HepG2 (cell line): ENCODE measurements around the gene FAM83C. TPM values are rescaled to one million over a fixed set of nuclear protein-coding genes. Genes with fewer than 3 reads are reported as not detected.

Source experiments
- FOXK1 ChIP-seq: sonication (generic); formaldehyde crosslinking; IDR thresholded peaks from 2 replicates; pipeline ENCODE4 v1.4.0; 2020; ENCODE audit warnings: low read depth, missing genetic modification reagents, borderline replicate concordance
- HMG20A ChIP-seq: IDR thresholded peaks from 2 replicates; pipeline ENCODE4 v1.6.1; 2016; ENCODE audit warnings: borderline replicate concordance
- HOXD1 ChIP-seq: sonication (generic); formaldehyde crosslinking; IDR thresholded peaks from 2 replicates; pipeline ENCODE4 v1.5.0; 2020; ENCODE audit warnings: missing genetic modification reagents
- KAT8 ChIP-seq: IDR thresholded peaks from 2 replicates; pipeline ENCODE4 v1.6.1; 2016; ENCODE audit warnings: missing genetic modification reagents, missing compliant biosample characterization
- KDM6A ChIP-seq: IDR thresholded peaks from 2 replicates; pipeline ENCODE4 v1.6.1; 2016; ENCODE audit warnings: low read depth
- KMT2B ChIP-seq: IDR thresholded peaks from 2 replicates; pipeline ENCODE4 v1.6.1; 2016; ENCODE audit warnings: missing genetic modification reagents, missing compliant biosample characterization
- MLX ChIP-seq: IDR thresholded peaks from 2 replicates; pipeline ENCODE4 v1.6.1; 2016
- NFATC3 ChIP-seq: sonication (generic); formaldehyde crosslinking; IDR thresholded peaks from 2 replicates; pipeline ENCODE4 v1.5.1; 2020; ENCODE audit warnings: mild to moderate bottlenecking, missing genetic modification reagents
- PHF8 ChIP-seq: sonication (generic); formaldehyde crosslinking; IDR thresholded peaks from 2 replicates; pipeline ENCODE4 v1.5.0; 2020; ENCODE audit warnings: missing genetic modification reagents
- REPIN1 ChIP-seq: sonication (generic); formaldehyde crosslinking; IDR thresholded peaks from 2 replicates; pipeline ENCODE4 v1.8.0; 2022; ENCODE audit warnings: missing genetic modification reagents, low read depth, mild to moderate bottlenecking, borderline replicate concordance
- ZBTB37 ChIP-seq: sonication (generic); formaldehyde crosslinking; IDR thresholded peaks from 2 replicates; pipeline ENCODE4 v1.4.0; 2020; ENCODE audit warnings: mild to moderate bottlenecking, missing genetic modification reagents
- ZNF142 ChIP-seq: sonication (generic); formaldehyde crosslinking; IDR thresholded peaks from 2 replicates; pipeline ENCODE4 v1.4.0; 2020; ENCODE audit warnings: missing genetic modification reagents
- ZNF160 ChIP-seq: sonication (generic); formaldehyde crosslinking; IDR thresholded peaks from 2 replicates; pipeline ENCODE4 v1.8.0; 2022; ENCODE audit warnings: mild to moderate bottlenecking, inconsistent platforms, missing genetic modification reagents
- ZNF503 ChIP-seq: sonication (generic); formaldehyde crosslinking; IDR thresholded peaks from 2 replicates; pipeline ENCODE4 v1.4.0; 2020; ENCODE audit warnings: missing genetic modification reagents
- ZNF576 ChIP-seq: sonication (generic); formaldehyde crosslinking; IDR thresholded peaks from 2 replicates; pipeline ENCODE4 v1.4.0; 2020; ENCODE audit warnings: mild to moderate bottlenecking, missing genetic modification reagents
- ZNF704 ChIP-seq: sonication (generic); formaldehyde crosslinking; IDR thresholded peaks from 2 replicates; pipeline ENCODE4 v1.8.1; 2023; ENCODE audit warnings: mild to moderate bottlenecking, inconsistent platforms, moderate library complexity, missing genetic modification reagents, borderline replicate concordance
- ZNF839 ChIP-seq: sonication (generic); formaldehyde crosslinking; IDR thresholded peaks from 2 replicates; pipeline ENCODE4 v1.4.0; 2020; ENCODE audit warnings: missing genetic modification reagents, mild to moderate bottlenecking, borderline replicate concordance
- polyA plus RNA-seq, 8 experiments: library from polyadenylated mRNA; depleted of rRNA in 3 of 8; stranded (reverse) in 7 of 8; unstranded in 1 of 8; fragments of >200 nt; fragmentation: Illumina TruSeq in 4 of 8; extraction: Trizol in 4 of 8; gene quantifications; 2 replicates each; pipeline versions ENCODE4 v1.2.1 to v1.2.3, GENCODE V29; 2011 to 2016; ENCODE audit warnings: low read depth in 4 of 8, missing spikeins in 1 of 8, mixed read lengths in 1 of 8; ENCODE audit not compliant: insufficient read depth in 1 of 8
- total RNA-seq, 5 experiments: library from RNA; depleted of rRNA; stranded (reverse); fragments of >200 nt; fragmentation: Illumina TruSeq; extraction: Trizol; gene quantifications; 2 replicates each; pipeline ENCODE4 v1.2.3, GENCODE V29; 2016; ENCODE audit warnings: low read depth in 1 of 5

Gene FAM83C
- total and polyA plus RNA-seq, 2 of the 13 experiments (the other 11 are each of a cell fraction or from before 2014, with no cell fraction given): 0.04 TPM; not detected in 1

GRCh38 chr20:35327074-35327976 is 35.1 kb upstream of the FAM83C start (continued):
- TF ChIP-seq FOXK1 (CRISPR knock-in tag) (peak; percentile 80), KDM6A (CRISPR knock-in tag) (peak; percentile 99), NFATC3 (CRISPR knock-in tag) (0 out of 2 replicates have a peak, but pooled peaks have one; percentile 43), ZBTB37 (CRISPR knock-in tag) (peak; percentile 82), ZNF142 (CRISPR knock-in tag) (no peak), HOXD1 (CRISPR knock-in tag) (peak; percentile 87; the same call in 1 of the 2 replicates), ZNF704 (CRISPR knock-in tag) (no peak), REPIN1 (CRISPR knock-in tag) (peak; percentile 87; the same call in 1 of the 2 replicates), KAT8 (CRISPR knock-in tag) (peak; percentile 92), ZNF503 (CRISPR knock-in tag) (peak; percentile 97), ZNF576 (CRISPR knock-in tag) (no peak), PHF8 (CRISPR knock-in tag) (peak; percentile 52), ZNF839 (CRISPR knock-in tag) (no peak), ZNF160 (CRISPR knock-in tag) (no peak), HMG20A (CRISPR knock-in tag) (peak; percentile 98), MLX (peak; percentile 90), KMT2B (CRISPR knock-in tag) (peak; percentile 65)
